GM12865 (cell line): ENCODE results near the gene ATG16L2.
A peak's percentile ranks its signal among the peaks of the same experiment; 100 is the strongest.

ENCODE experiments used
- DNase-seq: peaks from one replicate; pipeline ENCODE4 v3.0.0; 2010; ENCODE audit warnings: low read depth
- H3K4me3 ChIP-seq: 2 replicates; pipeline ENCODE4 v1.5.1; 2011; ENCODE audit warnings: mild to moderate bottlenecking, low read depth, low read length, control low read depth
- CTCF ChIP-seq: IDR thresholded peaks from 2 replicates; pipeline ENCODE4 v1.5.1; 2011; ENCODE audit warnings: low read length, control low read depth, low read depth, inconsistent platforms; ENCODE audit not compliant: insufficient read depth; ENCODE audit errors: missing control alignments

The ATG16L2 gene

GRCh38 chr11:72779495-72780128, 34.6 kb upstream of the ATG16L2 start:
- DNase-seq, result no peak
- no peak for TF ChIP-seq CTCF
- H3K4me3 ChIP-seq, result no peak overlapping the region

GRCh38 chr11:72780296-72781062, 33.7 kb upstream of the ATG16L2 start:
- no peak for DNase-seq
- TF ChIP-seq CTCF, result no peak
- no peak overlapping the region; the same call in 1 of the 2 replicates for H3K4me3 ChIP-seq

GRCh38 chr11:72781063-72781312, 33.2 kb upstream of the ATG16L2 start:
- H3K4me3 ChIP-seq, result peak overlapping the region; percentile 44
- TF ChIP-seq CTCF, result no peak
- no peak for DNase-seq

- TF ChIP-seq CTCF, result no peak
- peak; percentile 43 for DNase-seq
- peak overlapping the region; percentile 44 for H3K4me3 ChIP-seq
These were observed 32.7 kb upstream of the ATG16L2 start for GRCh38 chr11:72781313-72782080.

- no peak for TF ChIP-seq CTCF
- no peak for DNase-seq
- H3K4me3 ChIP-seq, result peak overlapping the region; percentile 33
These were observed 31.9 kb upstream of the ATG16L2 start for GRCh38 chr11:72782081-72782920.

GRCh38 chr11:72783144-72783905, 30.9 kb upstream of the ATG16L2 start:
- no peak for DNase-seq
- H3K4me3 ChIP-seq, result no peak overlapping the region
- TF ChIP-seq CTCF, result no peak
